Rectal smooth muscle tissue (tissue), 1 donor: ENCODE data around the gene PRR20G.

Experiments used
- H3K27ac ChIP-seq: one replicate; pipeline ENCODE4 v1.7.0; 2013; ENCODE audit warnings: low read depth, low read length, inconsistent platforms
- H3K27me3 ChIP-seq: one replicate; pipeline ENCODE4 v1.7.0; 2013; ENCODE audit warnings: low read length; ENCODE audit not compliant: control insufficient read depth, insufficient read depth
- H3K36me3 ChIP-seq: one replicate; pipeline ENCODE4 v1.7.0; 2013; ENCODE audit warnings: low read length; ENCODE audit not compliant: control insufficient read depth, insufficient read depth
- H3K4me1 ChIP-seq: one replicate; pipeline ENCODE4 v1.7.0; 2013; ENCODE audit warnings: low read length; ENCODE audit not compliant: control insufficient read depth, insufficient read depth
- H3K4me3 ChIP-seq: one replicate; pipeline ENCODE4 v1.7.0; 2013; ENCODE audit warnings: low read length
- H3K9ac ChIP-seq: one replicate; pipeline ENCODE4 v1.7.0; 2013; ENCODE audit warnings: low read length

Gene PRR20G

GRCh38 chr3:127287840-127288239, at the start of gene PRR20G:
PRR20G (minus strand) TSS chr3:127288046; CDS start chr3:127287365, 681 bp downstream.
- Histone ChIP-seq H3K27ac (no peak within 1 kb of the TSS), H3K4me1 (no peaks in the 10 kb centered on the region), H3K27me3 (no peaks in the 10 kb centered on the region), H3K36me3 (no peaks in the 10 kb centered on the region), H3K4me3 (no peak within 1 kb of the TSS), H3K9ac (no peak within 1 kb of the TSS)

- Histone ChIP-seq H3K9ac (no peak overlapping the region), H3K27me3 (peaks cover 10% of the 10 kb centered on the region), H3K27ac (no peak overlapping the region), H3K4me1 (no peaks in the 10 kb centered on the region), H3K4me3 (no peak overlapping the region), H3K36me3 (no peaks in the 10 kb centered on the region)
Observed at GRCh38 chr3:127337001-127337400, 49.2 kb upstream of the PRR20G start.

DNA sequence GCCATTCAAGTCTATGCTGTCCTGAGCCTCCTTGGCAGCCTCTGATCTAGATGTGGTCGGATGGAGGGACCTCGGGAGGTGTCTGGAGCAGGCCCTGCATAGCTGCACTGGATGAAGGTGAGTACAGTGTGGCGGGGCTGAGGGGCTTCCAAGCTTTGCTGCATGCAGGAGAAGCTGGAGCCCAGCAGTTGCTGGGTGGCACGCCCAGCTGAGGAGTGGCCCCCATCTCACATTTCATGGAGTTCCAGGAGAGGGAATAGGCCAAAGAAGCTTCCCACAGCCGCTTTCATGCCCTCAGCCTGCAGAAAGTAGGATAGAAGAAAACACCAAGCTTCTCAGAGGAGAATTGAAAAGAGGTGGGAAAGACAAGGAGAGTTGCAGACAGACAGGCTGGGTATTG, 48.3 kb upstream of the PRR20G start:
- no peak overlapping the region for H3K4me3 ChIP-seq
- no peak overlapping the region for H3K27ac ChIP-seq
- H3K27me3 ChIP-seq: peaks cover 8% of the 10 kb centered on the region

DNA sequence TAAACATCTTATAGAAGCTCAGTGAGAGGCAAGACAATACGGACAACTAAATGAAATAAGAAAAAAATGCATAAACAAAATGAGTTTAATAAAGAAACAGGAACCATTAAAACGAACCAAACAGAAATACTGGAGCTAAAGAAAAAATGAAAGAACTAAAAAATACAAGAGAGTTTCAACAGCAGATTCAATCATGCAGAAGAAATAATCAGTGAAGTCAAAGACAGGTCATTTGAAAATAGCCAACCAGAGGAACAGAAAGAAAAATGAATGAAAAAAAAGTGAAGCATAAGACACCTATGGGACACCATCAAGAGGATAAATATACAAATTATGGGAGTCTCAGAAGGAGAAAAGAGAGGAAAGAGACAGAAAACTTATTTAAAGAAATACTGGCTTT, 42.5 kb upstream of the PRR20G start:
- Histone ChIP-seq H3K36me3 (no peaks in the 10 kb centered on the region), H3K9ac (no peak overlapping the region), H3K4me3 (no peak overlapping the region), H3K27ac (no peak overlapping the region), H3K4me1 (no peaks in the 10 kb centered on the region), H3K27me3 (peaks cover 2% of the 10 kb centered on the region)

More for the DNA sequence above, 48.3 kb upstream of the PRR20G start:
- no peaks in the 10 kb centered on the region for H3K36me3 ChIP-seq
- no peak overlapping the region for H3K9ac ChIP-seq
- H3K4me1 ChIP-seq: no peaks in the 10 kb centered on the region

- no peak overlapping the region for H3K9ac ChIP-seq
- peaks cover 2% of the 10 kb centered on the region for H3K27me3 ChIP-seq
- no peaks in the 10 kb centered on the region for H3K36me3 ChIP-seq
- H3K4me3 ChIP-seq: no peak overlapping the region
- no peaks in the 10 kb centered on the region for H3K4me1 ChIP-seq
- no peak overlapping the region for H3K27ac ChIP-seq
Observed at GRCh38 chr3:127329631-127330285, 41.9 kb upstream of the PRR20G start.

- Histone ChIP-seq H3K27me3 (peaks cover 2% of the 10 kb centered on the region), H3K27ac (no peak overlapping the region), H3K9ac (no peak overlapping the region), H3K4me1 (no peaks in the 10 kb centered on the region), H3K4me3 (no peak overlapping the region), H3K36me3 (no peaks in the 10 kb centered on the region)
Observed at GRCh38 chr3:127328421-127328820, 40.6 kb upstream of the PRR20G start.

GRCh38 chr3:127326341-127326740, 38.5 kb upstream of the PRR20G start:
- no peaks in the 10 kb centered on the region for H3K36me3 ChIP-seq

DNA sequence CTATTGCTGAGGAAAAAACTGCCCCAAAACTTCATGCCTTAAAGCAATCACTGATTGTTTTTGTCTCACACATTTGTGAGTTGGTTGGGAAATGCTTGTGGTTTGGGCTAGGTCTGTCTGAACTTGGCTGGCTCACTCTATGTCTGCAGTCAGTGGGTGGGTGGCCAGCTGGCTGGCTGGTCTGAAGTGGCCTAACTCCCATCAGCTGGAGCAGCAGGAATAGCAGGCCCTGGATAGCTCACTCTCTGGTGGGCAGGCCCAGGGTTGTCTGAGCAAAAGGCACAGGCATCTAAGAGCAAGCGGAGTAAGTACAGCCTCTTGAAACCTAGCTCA, 37.7 kb upstream of the PRR20G start:
- Histone ChIP-seq H3K4me3 (no peak overlapping the region), H3K4me1 (no peaks in the 10 kb centered on the region), H3K27ac (no peak overlapping the region), H3K9ac (no peak overlapping the region), H3K27me3 (peaks cover 2% of the 10 kb centered on the region), H3K36me3 (no peaks in the 10 kb centered on the region)

More at GRCh38 chr3:127326341-127326740, 38.5 kb upstream of the PRR20G start:
- Histone ChIP-seq H3K4me1 (no peaks in the 10 kb centered on the region), H3K27me3 (peaks cover 2% of the 10 kb centered on the region), H3K27ac (no peak overlapping the region), H3K4me3 (no peak overlapping the region), H3K9ac (no peak overlapping the region)

DNA sequence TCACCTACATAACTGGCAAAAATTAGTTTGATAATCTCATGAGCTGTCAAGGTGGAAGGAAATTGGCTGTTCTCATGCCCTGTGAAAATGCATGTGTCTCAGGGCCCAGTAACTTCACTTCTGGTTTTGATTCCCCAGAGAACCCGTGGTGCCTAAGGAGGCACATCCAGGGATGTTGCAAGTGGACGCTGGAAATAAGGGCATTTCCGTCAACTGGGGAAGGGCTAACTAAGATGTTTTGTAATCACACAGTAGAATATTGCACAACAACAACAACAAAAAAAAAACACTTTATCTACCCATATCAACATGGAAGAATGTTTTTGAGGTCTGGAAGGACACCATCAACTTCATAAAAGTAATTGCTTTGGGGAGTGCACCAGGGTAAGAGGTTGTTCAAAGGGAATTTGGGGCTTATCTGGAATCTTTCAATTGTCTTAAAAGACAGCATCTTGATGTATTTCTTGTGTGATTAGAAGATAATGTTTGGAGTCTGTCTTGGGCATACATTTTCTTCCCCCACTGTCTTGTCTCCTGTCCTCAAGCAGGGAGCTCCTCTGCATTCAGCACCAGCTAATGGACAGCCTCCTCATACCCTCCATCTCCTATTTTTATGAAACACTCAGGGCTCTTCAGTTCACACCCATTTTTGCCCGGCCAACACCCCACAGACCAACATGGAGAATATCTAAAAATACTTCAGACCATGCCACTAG, 37.2 kb upstream of the PRR20G start:
- no peak overlapping the region for H3K4me3 ChIP-seq
- H3K36me3 ChIP-seq: no peaks in the 10 kb centered on the region
- H3K4me1 ChIP-seq: no peaks in the 10 kb centered on the region
- peaks cover 2% of the 10 kb centered on the region for H3K27me3 ChIP-seq
- H3K9ac ChIP-seq: no peak overlapping the region
- H3K27ac ChIP-seq: no peak overlapping the region

- no peak overlapping the region for H3K9ac ChIP-seq
- H3K4me3 ChIP-seq: no peak overlapping the region
- H3K4me1 ChIP-seq: no peaks in the 10 kb centered on the region
- no peak overlapping the region for H3K27ac ChIP-seq
- peaks cover 2% of the 10 kb centered on the region for H3K27me3 ChIP-seq
- no peaks in the 10 kb centered on the region for H3K36me3 ChIP-seq
Observed at GRCh38 chr3:127324076-127324475, 36.2 kb upstream of the PRR20G start.

- H3K36me3 ChIP-seq: no peaks in the 10 kb centered on the region
- no peak overlapping the region for H3K4me3 ChIP-seq
- peaks cover 2% of the 10 kb centered on the region for H3K27me3 ChIP-seq
- H3K4me1 ChIP-seq: no peaks in the 10 kb centered on the region
- H3K27ac ChIP-seq: no peak overlapping the region
- no peak overlapping the region for H3K9ac ChIP-seq
Observed at GRCh38 chr3:127323581-127323980, 35.7 kb upstream of the PRR20G start.

GRCh38 chr3:127321371-127321770, 33.5 kb upstream of the PRR20G start:
- no peaks in the 10 kb centered on the region for H3K4me1 ChIP-seq

More at GRCh38 chr3:127321371-127321770, 33.5 kb upstream of the PRR20G start:
- no peaks in the 10 kb centered on the region for H3K36me3 ChIP-seq
- H3K9ac ChIP-seq: no peak overlapping the region
- H3K27ac ChIP-seq: no peak overlapping the region
- no peaks in the 10 kb centered on the region for H3K27me3 ChIP-seq
- H3K4me3 ChIP-seq: no peak overlapping the region
